Adrenal gland (tissue), 12 donors: ENCODE measurements around the gene WFS1. TPM values are rescaled to one million over a fixed set of nuclear protein-coding genes. Genes with fewer than 3 reads are reported as not detected.

Source experiments
- DNase-seq, 7 donors: peaks; one replicate each; pipeline ENCODE4 v3.0.0-alpha.2; 2019 to 2020
- H3K27ac ChIP-seq, 5 donors: fragments of 200-600 bp; sonication (generic) in 4 of 5; 1 replicate in 3 of 5; 2 replicates in 2 of 5; pipeline versions ENCODE4 v1.5.1 to v1.8.0; 2016 to 2020; ENCODE audit warnings: mild to moderate bottlenecking in 1 of 5
- H3K27me3 ChIP-seq: fragments of 200-600 bp; 2 replicates; pipeline ENCODE4 v1.8.0; 2021
- H3K36me3 ChIP-seq, 2 donors: fragments of 200-600 bp; replicated peaks in 1 of 2; 1 replicate in 1 of 2; 2 replicates in 1 of 2; pipeline versions ENCODE4 v1.5.1 to v1.8.0; 2018 to 2022
- H3K4me1 ChIP-seq, 2 donors: fragments of 200-600 bp; replicated peaks in 1 of 2; 1 replicate in 1 of 2; 2 replicates in 1 of 2; pipeline versions ENCODE4 v1.5.1 to v1.8.0; 2018 to 2021
- H3K4me3 ChIP-seq, 4 donors: fragments of 200-600 bp; sonication (generic) in 3 of 4; one replicate each; pipeline ENCODE4 v1.5.1; 2016 to 2018
- H3K9me3 ChIP-seq, 3 donors: fragments of 200-600 bp; sonication (generic) in 1 of 3; replicated peaks in 1 of 3; 1 replicate in 2 of 3; 2 replicates in 1 of 3; pipeline versions ENCODE4 v1.5.1 to v1.8.0; 2016 to 2021
- CTCF ChIP-seq, 6 experiments: fragments of 450-650 bp in 4 of 6; fragments of 200-600 bp in 2 of 6; sonication (generic) in 1 of 6; IDR thresholded peaks; 1 replicate in 5 of 6; 2 replicates in 1 of 6; pipeline versions ENCODE4 v1.5.1 to v1.8.0; 2016 to 2021; ENCODE audit warnings: antibody characterized with exemption in 6 of 6, mild to moderate bottlenecking in 2 of 6, moderate library complexity in 1 of 6
- POLR2A ChIP-seq, 2 donors: fragments of 450-650 bp; IDR thresholded peaks; one replicate each; pipeline ENCODE4 v1.6.1; 2017; ENCODE audit warnings: antibody characterized with exemption in 2 of 2, mild to moderate bottlenecking in 2 of 2, moderate library complexity in 1 of 2
- WGBS, 4 donors: extraction: QIAGEN DNeasy Blood & Tissue Kit in 2 of 4; methylation state at CpG; one replicate each; pipeline versions ENCODE4 v1.1.5 to v1.1.7; 2013 to 2017; 5-methylcytosine and 5-hydroxymethylcytosine counted together
- intact Hi-C, 2 donors: fragments of 100-400 bp; cut with DNase I; formaldehyde crosslinking; loops; one replicate each; pipeline versions ENCODE4 v1.14.1 to v1.15.0; 2022 to 2023
- polyA plus RNA-seq, 3 donors: library from polyadenylated mRNA; stranded (reverse); fragments of 200-250 nt in 2 of 3; fragments of 350-450 nt in 1 of 3; fragmentation: Illumina TruSeq in 1 of 3; extraction: RNeasy Lipid Tissue Mini Kit (QIAGEN cat#74804) in 1 of 3; gene quantifications; one replicate each; pipeline ENCODE4 v1.2.3, GENCODE V29; 2013 to 2014
- total RNA-seq, 9 donors: library from RNA; depleted of rRNA in 4 of 9; stranded (reverse); fragments of >200 nt in 4 of 9; fragments of 120-200 nt in 1 of 9; fragmentation: NEBNext Ultra II Directional in 1 of 9; extraction: Animal tissue kit (Norgen Biotek cat#: 25700) in 1 of 9; gene quantifications; one replicate each; pipeline versions ENCODE4 v1.1.0 to v1.2.4, GENCODE V29; 2013 to 2023
- donor health status: healthy with polysubstance abuse.
- donor health status: Bipolar disorder and iron deficiency.
- donor health status: DM: yes; HTN: yes; CAD: no.
- donor health status: DM: no; HTN: no; CAD: no.
- donor health status: DM: no; HTN: no; CAD: no.
- donor health status: DM: yes; HTN: yes; CAD: no.

WFS1 gene
- total and polyA plus RNA-seq, 12 donors: 20.8 to 64.4 (median 33.1) TPM

- Histone ChIP-seq H3K9me3 (no peaks in the 10 kb centered on the region), H3K4me3 (peak overlapping the region in 1 of 4 donors; percentile 90), H3K27ac (peak overlapping the region in 2 of 5 donors; percentile 78), H3K27me3 (no peaks in the 10 kb centered on the region), H3K4me1 (peaks cover 18 to 64% of the 10 kb centered on the region in 2 donors), H3K36me3 (no peaks in the 10 kb centered on the region)
- WGBS, 4 donors: 45 to 81% (median 49%) methylated on average over 10 to 15 of the region's 15 CpGs
- intact Hi-C loops: no loop called here
- peak in 6 of 7 donors; percentile 50 to 75 (median 64) for DNase-seq
- peak in 1 of 2 donors; percentile 43 for TF ChIP-seq POLR2A (IDR thresholded peaks at IDR 0.05)
- TF ChIP-seq CTCF (IDR thresholded peaks at IDR 0.05): no peak
These were observed 2.2 kb downstream of the WFS1 start for GRCh38 chr4:6271701-6272465.

DNA sequence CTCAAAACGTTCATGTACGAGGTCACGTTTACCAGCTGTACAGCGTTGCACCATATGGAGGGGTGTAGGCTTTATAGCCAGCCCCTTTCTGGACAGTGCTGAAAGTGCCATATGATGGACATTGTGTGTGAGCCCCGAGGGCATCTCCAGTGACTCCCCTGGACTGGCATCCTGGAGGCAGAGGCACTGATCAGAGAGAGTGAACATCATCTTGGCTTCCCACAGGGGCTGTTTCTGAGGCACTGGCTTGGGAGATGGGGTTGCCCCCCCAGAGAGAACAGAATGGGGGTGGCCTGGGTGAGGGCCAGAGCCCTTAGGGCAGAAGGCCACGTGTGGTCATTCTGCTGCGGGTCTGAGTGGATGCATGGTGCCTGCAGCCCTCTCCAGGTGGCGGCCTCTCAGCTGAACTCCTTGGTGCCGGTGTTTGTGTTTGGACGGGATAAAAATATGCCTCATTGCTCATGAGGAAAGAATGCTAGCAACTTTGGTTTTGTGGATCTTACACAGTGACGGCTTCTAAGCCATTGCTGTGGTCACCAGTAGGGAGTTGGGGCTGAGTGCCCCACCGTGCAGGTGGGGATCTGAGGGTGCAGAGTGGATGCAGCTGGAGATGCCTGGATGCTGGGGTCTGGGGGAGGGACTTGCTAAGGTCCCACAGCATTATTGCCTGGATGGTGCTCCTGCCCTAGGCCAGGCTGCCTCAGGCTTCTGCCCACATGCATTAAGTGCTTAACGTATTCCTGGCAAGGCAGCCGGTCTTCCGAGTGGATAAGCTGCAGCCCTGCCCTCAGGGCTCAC is 3.4 kb downstream of the WFS1 start:
- no peak for DNase-seq
- H3K4me1 ChIP-seq: peaks cover 26 to 76% of the 10 kb centered on the region in 2 donors
- no peak overlapping the region for H3K4me3 ChIP-seq

DNA sequence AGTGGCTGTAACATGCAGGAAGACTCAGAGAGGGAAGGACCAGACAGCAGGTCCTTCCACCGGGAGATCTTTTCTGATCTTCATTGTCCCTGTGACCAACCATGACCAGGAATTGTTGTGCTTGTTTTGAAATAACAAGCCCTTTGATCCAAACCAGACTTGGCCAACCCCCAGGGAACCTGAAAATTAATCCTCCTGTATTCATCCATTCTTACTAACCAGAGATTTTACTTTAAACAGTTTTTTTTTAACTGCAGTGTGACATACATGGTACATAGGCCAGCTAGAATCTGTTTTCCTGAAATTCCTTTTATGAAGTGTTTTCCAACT is 4.0 kb downstream of the WFS1 start:
- H3K27me3 ChIP-seq: no peaks in the 10 kb centered on the region
- peaks cover 29 to 81% of the 10 kb centered on the region in 2 donors for H3K4me1 ChIP-seq
- H3K4me3 ChIP-seq: no peak overlapping the region
- WGBS, 4 donors: 20 to 60% (median 52%) methylated on average over 1 of the region's 1 CpG; no CpG with 5 or more reads in 1 of the 4 donors
- peak overlapping the region in 2 of 5 donors; percentile 78 to 79 for H3K27ac ChIP-seq
- peaks cover 0 to 3% of the 10 kb centered on the region in 2 donors for H3K36me3 ChIP-seq
- H3K9me3 ChIP-seq: no peaks in the 10 kb centered on the region
- intact Hi-C loops: no loop called here
- DNase-seq: no peak
- no peak for TF ChIP-seq POLR2A (IDR thresholded peaks at IDR 0.05)
- no peak for TF ChIP-seq CTCF (IDR thresholded peaks at IDR 0.05)

More for the DNA sequence above, 3.4 kb downstream of the WFS1 start:
- peaks cover 0 to 3% of the 10 kb centered on the region in 2 donors for H3K36me3 ChIP-seq
- H3K27ac ChIP-seq: peak overlapping the region in 2 of 5 donors; percentile 78 to 79
- no peaks in the 10 kb centered on the region for H3K9me3 ChIP-seq
- intact Hi-C loops: no loop called here
- H3K27me3 ChIP-seq: no peaks in the 10 kb centered on the region
- 59 to 65% (median 63%) methylated on average over 13 to 15 of the region's 15 CpGs for WGBS, 4 donors
- TF ChIP-seq POLR2A (IDR thresholded peaks at IDR 0.05): no peak
- no peak for TF ChIP-seq CTCF (IDR thresholded peaks at IDR 0.05)

- Histone ChIP-seq H3K4me1 (peaks cover 29 to 85% of the 10 kb centered on the region in 2 donors), H3K27me3 (no peaks in the 10 kb centered on the region), H3K27ac (peak overlapping the region in 1 of 5 donors; percentile 65), H3K4me3 (no peak overlapping the region), H3K36me3 (peaks cover 0 to 3% of the 10 kb centered on the region in 2 donors), H3K9me3 (no peaks in the 10 kb centered on the region)
- TF ChIP-seq CTCF (IDR thresholded peaks at IDR 0.05) (no peak), POLR2A (IDR thresholded peaks at IDR 0.05) (no peak)
- no peak for DNase-seq
- intact Hi-C loops: no loop called here
- 82 to 94% (median 87%) methylated on average over 8 to 10 of the region's 10 CpGs for WGBS, 4 donors
These were observed 5.7 kb downstream of the WFS1 start for GRCh38 chr4:6275351-6275750.
